Sciatic nerve (tissue), 2 donors: ENCODE results near the gene PARD3. TPM values are rescaled to one million over a fixed set of nuclear protein-coding genes. Genes with fewer than 3 reads are reported as not detected.

Experiments used
- ATAC-seq: fragments of 200-7000 bp; cut with Tn5 transposase; one replicate; pipeline ENCODE4 v1.9.1; 2020; ENCODE audit warnings: mild to moderate bottlenecking, moderate library complexity
- DNase-seq: peaks from one replicate; pipeline ENCODE4 v3.0.0-alpha.2; 2020; ENCODE audit warnings: low spot score
- intact Hi-C: fragments of 100-400 bp; cut with DNase I; formaldehyde crosslinking; loops from one replicate; pipeline ENCODE4 v1.14.2; 2022
- total RNA-seq: library from RNA; stranded (reverse); fragmentation: NEBNext Ultra II Directional; extraction: Animal tissue kit (Norgen Biotek cat#: 25700); gene quantifications from one replicate; pipeline ENCODE4 v1.2.1, GENCODE V29; 2021
- donor health status: DM: no; HTN: no; CAD: no.
- donor health status: DM: no; HTN: no; CAD: no.

Gene PARD3
- total RNA-seq, 1 donor from 2014 or later, result 46.1 TPM

DNA sequence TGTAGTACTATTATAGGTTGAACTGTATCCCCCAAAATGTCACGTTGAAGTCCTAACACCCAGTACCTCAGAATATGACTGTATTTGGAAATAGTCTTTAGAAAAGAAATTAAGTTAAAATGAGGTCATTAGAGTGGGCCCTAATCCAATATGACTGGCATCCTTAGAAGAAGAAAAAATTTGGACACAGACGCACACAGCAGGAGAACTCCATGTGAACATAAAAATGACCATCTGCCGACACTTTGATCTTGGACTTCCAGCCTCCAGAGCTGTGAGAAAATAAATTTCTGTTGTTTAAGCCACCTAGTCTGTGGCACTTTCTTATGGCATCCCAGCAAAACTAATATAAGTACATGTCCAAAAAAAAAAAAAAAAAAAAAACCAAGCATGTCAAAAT is 225.8 kb downstream of the PARD3 start:
- DNase-seq (no peak), ATAC-seq (no peak)
- intact Hi-C loops, result no loop called here

DNA sequence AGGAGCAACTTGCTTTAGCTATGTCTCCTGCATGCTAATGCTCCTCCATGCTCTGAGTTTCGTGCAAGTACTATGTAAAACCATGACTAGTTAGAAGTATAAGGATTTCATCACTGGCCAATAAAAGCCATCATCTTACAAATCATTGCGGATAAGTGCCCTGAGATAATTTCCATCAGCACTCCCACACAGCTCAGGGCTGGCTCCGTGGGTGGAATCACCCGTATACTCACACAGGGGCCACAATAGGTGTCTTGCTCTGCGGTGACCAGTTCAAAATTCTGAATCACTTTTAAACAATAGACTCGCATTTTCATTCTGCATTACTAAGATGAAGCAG is 227.4 kb downstream of the PARD3 start:
- no peak for DNase-seq
- intact Hi-C loops, result no loop called here
- ATAC-seq, result no peak

DNA sequence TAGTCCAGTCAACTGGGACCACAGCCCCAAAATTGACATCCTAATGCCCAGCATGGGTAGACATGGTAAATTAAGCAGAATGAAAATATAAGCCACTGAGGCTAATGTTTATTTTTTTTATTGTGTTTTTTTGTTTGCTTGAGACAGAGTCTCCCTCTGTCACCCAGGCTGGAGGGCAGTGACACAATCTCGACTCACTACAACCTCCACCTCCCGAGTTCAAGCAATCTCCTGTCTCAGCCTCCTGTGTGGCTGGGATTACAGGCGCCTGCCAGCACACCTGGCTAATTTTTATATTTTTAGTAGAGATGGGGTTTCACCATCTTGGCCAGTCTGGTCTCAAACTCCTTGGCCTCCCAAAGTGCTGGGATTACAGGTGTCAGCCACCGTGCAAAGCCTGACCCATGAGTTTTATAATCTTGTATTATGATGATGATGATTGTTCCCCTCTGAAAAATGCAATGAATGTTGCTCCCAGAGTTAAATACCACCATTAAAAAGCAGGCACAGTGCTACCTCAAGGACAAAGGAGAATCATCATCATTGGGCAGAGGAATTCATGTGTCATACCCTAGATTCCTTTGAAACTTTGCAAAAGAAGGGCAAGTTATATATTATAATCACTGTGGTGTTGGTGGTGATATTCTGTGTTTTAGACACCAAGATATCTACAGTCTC is 228.0 kb downstream of the PARD3 start:
- ATAC-seq, result no peak
- no peak for DNase-seq
- intact Hi-C loops, result no loop called here

DNA sequence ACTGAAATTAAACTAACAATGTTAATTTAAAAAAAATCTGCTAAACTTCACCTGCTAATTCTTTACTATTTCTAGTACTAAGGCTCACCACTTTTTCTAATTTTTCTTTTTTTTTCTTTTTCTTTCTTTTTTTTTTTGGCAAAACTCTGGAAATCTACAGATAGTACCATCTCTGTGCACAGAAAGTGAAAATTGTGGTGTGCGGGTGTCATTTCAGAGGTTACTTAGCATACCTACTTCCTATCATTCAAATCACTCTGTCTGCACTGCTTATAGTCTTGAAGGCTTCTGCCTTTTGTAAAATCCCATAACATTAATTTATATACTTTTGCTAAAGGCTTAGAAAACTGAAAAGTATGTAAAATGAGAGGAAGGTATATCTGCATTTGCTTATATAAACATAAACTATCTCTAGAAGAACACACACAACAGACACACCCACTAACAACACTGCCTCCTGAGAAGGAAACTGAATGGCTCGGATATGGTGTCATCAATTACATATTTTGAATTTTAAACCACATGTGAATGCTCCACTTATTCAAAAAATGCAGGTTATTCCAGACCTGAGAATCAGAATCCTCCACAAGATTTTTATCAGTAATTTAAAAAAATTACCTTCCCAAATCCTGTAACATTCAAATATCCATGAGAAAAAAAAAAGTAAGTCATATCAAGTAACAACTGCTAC is 229.5 kb downstream of the PARD3 start:
- DNase-seq, result no peak
- no peak for ATAC-seq
- intact Hi-C loops, result no loop called here

DNA sequence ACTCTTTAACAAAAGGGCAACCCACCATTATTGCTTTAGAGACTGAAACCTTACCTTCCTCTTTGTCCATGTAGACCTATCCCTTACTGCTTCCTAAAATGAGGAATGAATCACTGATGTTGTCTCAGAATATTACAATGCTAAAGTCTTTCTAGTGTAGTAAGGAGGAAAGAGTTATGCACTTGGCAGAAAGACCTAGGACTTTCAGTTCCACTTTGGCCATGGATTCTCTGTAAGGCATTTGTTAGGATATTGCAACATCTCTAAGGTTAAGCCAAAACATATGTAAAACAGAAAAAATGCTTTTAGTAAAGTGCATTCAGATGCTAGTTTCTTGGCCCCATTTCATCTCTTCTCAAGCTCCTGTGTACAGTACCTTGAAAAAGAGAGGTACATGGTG is 230.9 kb downstream of the PARD3 start:
- intact Hi-C loops, result no loop called here
- DNase-seq (no peak), ATAC-seq (peak; percentile 92)

DNA sequence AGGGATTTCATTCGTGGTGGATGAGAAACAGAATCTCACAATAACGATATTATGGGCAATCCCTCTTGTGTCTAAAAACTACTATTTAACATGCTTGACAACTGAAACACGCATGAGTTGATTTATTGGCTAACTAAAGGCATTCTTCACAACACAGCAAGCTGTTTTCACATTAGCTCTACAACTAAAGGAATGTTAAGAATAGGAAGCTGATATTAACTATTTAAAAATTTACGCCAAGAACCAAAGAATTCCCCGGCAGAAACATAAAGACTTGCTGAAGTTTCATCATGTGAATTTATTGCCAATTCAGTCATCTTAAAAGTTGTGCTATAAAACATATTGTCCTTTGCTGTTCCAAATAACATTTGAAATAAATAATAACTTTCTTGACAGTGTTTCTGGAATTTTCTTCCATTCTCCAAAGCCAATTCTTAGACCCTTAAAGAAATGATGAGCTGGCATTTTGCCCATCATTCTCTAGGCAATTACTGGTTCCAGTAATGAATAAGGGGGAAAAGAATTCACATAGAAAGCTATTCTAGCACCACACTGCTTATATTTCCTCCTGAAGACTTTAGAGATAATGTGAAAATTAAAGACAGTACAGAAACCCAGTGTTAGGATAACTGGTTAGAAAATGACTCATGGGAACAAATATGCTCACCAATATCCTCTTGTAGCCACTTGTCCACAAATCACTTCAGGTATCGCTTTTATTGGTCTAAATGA is 233.1 kb downstream of the PARD3 start:
- intact Hi-C loops, result no loop called here
- ATAC-seq (no peak), DNase-seq (no peak)

DNA sequence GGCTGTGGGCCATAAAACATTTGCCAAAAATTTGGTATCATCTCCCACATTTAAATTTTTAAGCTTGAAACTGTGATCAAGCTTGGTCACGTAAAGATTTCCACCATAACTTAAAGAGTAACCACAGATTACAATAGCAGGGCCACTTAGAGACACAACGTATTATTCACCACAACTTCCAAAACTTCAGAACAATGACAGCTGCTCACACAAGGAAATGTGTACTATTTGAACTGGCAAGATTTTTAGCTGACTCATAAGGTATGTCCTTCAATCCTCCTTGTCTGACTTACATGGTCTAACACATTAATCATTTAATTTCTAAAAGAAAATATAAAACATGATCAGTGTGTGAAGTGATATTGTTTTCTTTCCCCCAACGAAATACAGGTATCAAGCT is 234.5 kb downstream of the PARD3 start:
- DNase-seq (no peak), ATAC-seq (no peak)
- intact Hi-C loops, result no loop called here

DNA sequence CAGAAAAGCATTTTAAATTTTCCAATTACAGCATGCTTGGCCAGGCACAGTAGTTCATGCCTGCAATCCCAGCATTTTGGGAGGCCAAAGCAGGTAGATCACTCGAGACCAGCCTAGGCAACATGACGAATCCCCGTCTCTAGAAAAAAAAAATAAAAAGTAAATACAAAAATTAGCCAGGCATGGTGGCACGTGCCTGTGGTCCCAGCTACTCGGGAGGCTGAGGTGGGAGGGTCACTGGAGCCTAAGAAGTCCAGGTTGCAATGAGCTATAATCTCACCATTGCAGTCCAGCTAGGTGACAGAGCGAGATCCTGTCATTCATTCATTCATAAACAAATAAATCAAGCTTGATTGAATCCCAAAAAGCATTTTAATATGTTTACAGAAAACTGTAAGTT is 234.9 kb downstream of the PARD3 start:
- no peak for ATAC-seq
- intact Hi-C loops, result no loop called here
- no peak for DNase-seq

DNA sequence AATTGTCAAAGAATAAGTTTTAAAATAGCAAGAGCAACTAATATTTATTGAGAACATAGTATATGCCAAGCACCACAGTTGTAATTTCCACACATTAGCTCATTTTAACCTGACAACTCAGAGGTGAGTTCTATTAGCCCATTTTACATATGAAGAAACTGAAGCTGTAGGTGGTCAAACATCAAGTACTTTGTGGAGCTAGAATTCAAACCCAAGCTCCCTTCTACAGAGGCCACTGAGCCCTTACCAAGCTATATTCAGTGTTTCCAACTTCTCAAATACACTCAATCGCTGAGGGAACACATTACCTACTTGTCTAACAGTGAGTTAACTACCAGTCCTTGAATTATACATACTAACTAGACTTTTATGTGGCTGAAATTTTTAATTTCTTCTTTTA is 236.6 kb downstream of the PARD3 start:
- intact Hi-C loops, result no loop called here
- ATAC-seq (no peak), DNase-seq (no peak)

DNA sequence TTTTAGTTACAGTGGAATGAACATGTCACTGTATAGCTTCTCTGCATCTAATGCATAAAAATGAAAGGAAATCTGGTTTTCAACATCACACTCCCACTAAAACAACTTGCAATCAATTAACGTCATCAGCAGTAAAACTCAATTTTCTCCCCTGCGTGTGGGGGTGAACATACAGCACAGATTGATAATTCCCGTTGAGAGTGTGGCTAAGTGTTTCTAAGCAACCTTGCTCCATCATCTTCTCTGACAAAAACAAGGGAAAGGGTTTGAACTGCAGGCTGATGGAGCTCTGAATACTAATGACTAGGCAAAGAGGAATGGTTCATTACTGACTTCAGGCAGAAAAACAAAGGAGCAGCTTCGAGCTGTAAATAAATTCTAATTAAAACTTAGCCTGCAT is 238.3 kb downstream of the PARD3 start:
- intact Hi-C loops, result no loop called here
- ATAC-seq (no peak), DNase-seq (no peak)

DNA sequence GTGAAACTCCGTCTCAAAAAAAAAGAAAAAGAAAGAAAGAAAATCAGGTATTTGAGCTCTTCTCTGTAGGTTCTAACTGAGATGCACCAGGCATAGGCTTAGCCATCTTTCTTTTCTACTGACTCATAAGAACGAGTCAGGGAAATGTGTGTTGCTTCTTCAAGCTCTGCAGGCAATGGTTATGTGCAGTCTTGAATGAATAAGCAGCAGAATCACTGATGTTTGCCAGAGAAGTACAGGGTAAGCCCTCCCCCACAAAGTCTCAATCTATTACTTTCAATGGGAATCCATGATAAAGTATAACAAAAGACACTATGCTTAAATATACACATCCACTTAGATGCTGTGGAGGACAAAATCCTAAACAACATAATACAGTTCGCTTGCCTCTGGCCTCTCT is 239.2 kb downstream of the PARD3 start:
- no peak for DNase-seq
- intact Hi-C loops, result no loop called here
- ATAC-seq, result no peak

DNA sequence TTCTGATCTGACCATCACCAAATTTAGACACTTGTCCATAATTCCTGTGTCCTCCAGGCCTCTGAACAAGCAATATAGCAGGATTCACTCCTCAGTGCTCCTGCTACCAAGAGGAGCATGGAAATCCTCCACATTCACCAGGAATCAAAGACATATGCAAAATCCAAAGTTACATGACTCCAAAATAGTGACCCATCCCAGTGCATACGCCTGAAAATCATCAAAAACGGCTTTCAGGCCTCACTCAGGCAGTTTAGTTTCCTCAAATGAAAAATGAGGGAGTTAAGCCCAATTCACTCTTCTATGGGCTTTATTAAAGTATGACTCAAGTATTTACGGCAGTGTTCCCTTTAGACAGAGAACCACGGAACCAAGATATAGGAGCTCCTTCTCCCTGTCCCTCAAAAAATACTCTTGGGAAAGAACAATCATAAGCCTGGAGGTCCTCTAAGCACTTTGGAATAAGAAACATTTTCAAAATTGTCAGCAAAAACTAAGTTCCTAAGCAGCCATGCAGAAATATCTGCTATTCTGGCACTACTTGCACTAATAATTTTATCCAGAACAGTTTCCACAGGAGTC is 240.7 kb downstream of the PARD3 start:
- no peak for DNase-seq
- intact Hi-C loops, result no loop called here
- ATAC-seq, result no peak

DNA sequence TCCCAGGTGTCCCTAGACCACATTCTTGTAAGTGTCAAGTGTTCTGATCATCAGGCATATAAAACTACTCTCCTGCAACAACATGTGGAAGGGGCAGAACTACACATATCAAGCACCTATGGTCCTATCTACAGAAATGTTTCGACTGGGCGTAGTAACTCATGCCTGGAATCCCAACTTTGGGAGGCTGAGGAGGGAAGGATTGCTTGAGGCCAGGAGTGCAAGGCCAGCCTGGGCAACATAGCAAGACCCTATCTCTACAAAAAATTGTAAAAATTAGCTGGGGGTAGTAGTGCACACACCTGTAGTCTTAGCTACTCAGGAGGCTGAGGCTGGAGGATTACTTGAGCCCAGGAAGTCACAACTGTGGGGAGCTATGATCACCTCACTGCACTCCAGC is 244.2 kb downstream of the PARD3 start:
- DNase-seq (no peak), ATAC-seq (no peak)
- intact Hi-C loops, result no loop called here

DNA sequence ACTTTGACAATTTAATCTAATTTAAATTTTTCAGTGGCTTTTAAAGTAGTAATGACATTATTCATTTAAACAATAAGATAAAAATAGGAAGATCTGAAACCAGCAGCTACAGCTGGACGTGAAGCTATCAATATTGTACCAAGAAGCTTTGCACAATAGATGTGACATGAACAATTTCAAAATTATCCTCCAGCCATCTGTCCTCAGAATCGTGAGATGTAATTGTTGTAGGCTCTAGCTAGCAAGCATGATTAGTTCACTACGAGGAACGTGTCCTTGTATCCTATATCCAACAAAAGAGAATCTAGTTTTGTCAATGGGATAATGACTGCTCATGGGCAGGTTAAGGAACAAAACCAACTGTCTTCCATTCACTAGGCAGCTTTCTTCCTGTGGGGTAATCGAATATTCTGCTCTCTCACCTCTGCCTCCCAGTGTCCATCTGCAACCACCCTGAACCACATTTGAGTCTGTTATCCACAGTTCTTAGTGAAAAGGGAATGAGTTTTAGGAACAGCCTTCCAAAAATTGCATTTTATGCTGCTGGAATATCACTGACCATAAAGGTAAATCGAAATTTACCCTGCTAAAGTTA is 247.3 kb downstream of the PARD3 start:
- intact Hi-C loops, result no loop called here
- no peak for ATAC-seq
- no peak for DNase-seq

DNA sequence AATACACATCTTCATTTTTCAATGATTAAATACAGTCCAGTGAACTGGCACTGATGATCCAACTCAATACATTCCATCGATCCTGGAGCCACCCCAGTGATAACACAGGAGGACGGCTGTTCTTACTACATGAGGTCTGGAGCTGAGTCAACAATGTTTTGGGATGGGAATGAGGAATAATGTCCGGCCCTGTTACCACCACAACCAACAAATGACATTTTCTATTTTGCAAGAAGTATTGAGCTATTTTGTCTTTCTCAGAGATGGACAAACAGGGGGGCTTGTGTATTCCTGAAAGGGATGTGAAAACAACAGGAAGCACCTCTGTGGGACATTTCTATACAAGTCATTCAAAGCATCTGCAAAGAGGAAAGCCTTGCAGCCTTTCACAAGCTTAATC is 249.2 kb downstream of the PARD3 start:
- intact Hi-C loops, result no loop called here
- DNase-seq, result no peak
- ATAC-seq, result peak; percentile 61

DNA sequence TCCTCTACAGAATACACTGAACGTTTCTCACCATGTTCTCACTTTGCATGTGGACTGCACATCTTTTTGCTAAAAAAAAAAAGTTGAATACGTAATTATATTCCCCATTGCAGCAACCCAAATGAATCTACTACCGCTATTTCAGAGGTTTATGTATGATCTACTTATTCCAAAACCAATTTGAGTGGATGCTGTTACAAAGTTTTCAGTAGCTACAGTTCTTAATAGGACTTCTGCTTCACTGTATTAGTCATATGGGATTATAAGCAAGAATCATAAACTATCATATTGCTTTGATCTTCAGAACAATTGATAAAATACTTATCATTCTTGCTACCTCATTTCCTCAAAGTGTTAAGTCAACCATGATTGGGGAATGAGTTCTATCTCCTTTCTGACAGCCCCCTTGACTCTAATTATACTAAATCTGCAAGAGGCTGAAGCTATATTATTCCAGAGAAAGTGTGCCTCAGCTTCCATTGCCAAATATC is 257.0 kb downstream of the PARD3 start:
- intact Hi-C loops, result no loop called here
- DNase-seq (no peak), ATAC-seq (no peak)

DNA sequence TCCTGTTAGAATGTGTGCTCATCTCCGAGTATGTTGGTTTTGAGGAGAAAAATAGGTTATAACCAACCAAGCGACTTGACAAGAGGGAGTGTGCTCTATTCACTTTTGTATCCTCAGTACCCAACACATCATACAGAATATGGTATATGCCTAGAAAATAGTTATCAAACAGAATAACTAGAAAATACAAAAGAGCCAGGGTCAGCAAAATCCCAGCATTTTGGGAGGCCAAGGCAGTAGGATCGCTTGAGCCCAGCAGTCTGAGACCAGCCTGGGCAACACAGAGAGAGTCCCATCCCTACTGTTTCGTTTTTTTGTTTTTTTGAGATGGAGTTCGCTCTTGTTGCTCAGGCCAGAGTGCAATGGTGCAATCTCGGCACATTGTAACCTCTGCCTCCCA is 257.9 kb downstream of the PARD3 start:
- ATAC-seq (no peak), DNase-seq (no peak)
- intact Hi-C loops, result no loop called here

DNA sequence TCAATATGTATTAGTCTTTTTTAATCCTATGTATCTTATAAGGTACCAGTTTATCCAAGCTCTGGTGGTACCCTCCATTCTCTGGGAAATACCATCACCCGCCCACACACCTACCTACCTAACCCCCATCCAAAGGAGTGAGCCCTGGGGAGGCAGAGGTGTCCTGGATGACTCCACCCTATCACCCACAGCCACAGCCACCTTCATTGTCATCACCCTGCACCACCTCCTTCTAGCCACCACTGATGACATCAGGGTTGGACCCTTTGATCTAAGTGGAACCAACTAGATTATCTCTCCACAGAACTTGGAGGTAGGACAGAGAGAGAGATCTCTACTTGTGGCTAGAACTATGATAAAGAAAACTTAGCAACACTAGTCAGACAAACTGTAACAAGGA is 259.4 kb downstream of the PARD3 start:
- ATAC-seq (no peak), DNase-seq (no peak)
- intact Hi-C loops, result no loop called here

DNA sequence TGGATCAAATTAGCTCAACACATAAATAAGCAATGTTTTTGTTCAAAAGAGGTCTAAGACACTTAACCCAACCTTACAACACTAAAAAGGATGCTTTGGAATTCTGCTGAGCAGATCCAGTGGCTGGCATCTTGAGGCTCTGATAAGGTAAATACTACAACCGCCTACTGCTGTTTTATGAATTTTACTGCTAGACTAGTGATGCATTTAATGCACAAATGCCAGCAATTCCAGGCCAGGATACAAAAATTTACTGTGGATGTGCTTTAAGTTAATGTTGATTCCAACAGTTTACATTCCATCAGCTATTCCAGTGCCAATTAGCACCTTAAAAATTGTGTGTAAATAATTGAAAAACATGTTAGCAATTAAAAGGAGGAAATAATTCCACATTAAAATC is 261.3 kb downstream of the PARD3 start:
- ATAC-seq, result no peak
- intact Hi-C loops, result no loop called here
- DNase-seq, result no peak

DNA sequence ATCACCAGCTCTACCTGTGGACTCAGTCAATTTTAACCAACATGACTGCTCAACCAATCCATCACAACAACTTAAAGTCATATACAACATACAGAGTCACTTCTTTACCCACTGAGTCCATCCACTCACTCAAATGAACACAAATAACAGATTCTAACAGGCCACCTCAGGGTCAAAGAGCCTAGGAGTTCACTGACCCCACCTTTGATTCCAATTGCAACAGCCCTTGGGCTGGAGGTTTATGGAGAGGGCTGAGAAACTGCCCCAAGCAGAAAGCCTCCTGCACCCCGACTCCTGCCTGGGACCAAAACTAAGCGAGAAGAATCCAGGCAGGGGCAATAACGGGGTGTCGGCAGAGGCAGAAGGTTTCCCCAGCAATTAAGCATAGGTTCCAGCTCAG is 263.8 kb downstream of the PARD3 start:
- intact Hi-C loops, result no loop called here
- DNase-seq (no peak), ATAC-seq (no peak)
